Thyroid gland (tissue), 4 donors: ENCODE results near the gene PPP4R4.

Experiments used
- CTCF ChIP-seq, 6 experiments: fragments of 200-600 bp in 3 of 6; fragments of 450-650 bp in 3 of 6; sonication (generic) in 3 of 6; IDR thresholded peaks; one replicate each; pipeline ENCODE4 v1.5.1; 2016 to 2019; ENCODE audit warnings: antibody characterized with exemption in 6 of 6, mild to moderate bottlenecking in 2 of 6, inconsistent platforms in 1 of 6, moderate library complexity in 1 of 6
- POLR2A ChIP-seq, 2 donors: fragments of 450-650 bp; IDR thresholded peaks; one replicate each; pipeline ENCODE4 v1.6.1; 2017; ENCODE audit warnings: antibody characterized with exemption in 2 of 2, mild to moderate bottlenecking in 2 of 2, moderate library complexity in 1 of 2

- no peak for TF ChIP-seq CTCF (IDR thresholded peaks at IDR 0.05)
- TF ChIP-seq POLR2A (IDR thresholded peaks at IDR 0.05): no peak
Measured at GRCh38 chr14:94284221-94284620, 110.1 kb downstream of the PPP4R4 start.
